NCI-H1092 treated with DMSO at 0.1 percent for 48 hours (cell line): ENCODE data around the gene MAST4.

ENCODE experiments used
- DNase-seq: peaks from one replicate; lab custom pipeline; 2025; lab: John Stamatoyannopoulos, UW

The MAST4 gene

DNA sequence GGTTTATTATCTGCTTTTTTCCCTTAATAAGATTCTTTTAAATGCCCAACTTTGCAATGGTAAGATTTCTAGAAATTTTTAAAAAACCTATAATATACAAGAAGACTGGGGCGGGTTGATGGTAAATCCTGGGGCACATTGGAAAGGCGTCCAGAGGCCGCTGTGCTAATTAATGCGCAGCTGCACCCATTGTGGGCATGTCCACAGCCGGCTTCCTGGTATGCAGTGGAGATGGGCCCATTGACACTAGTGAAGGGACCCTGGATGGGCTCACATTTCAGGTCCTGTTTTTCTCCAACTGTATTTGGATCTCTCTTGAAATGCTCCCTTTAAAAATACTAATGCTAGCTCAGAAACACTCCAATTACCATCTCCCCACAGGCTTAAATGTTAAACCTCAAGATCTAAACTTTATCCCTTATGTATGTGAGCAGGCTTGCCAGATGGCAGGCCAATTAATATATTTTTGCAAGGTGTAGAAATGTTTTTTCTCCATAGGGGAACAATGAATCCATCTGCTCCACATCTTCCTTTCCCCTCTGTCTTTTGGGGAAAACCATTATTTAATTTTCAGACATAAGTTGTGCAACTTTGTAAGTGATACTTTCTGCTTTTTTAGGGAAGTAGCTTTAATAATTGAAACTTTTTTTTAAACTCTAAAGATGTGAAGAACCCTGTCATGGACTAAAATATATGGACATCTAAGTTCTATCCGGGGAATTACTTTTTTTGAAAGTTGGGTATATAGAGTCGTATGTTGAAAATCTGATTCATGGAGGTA, 423.1 kb downstream of the MAST4 start:
- DNase-seq, result no peak

GRCh38 chr5:67020096-67020615, 424.0 kb downstream of the MAST4 start:
- no peak for DNase-seq

GRCh38 chr5:67021031-67021430, 424.8 kb downstream of the MAST4 start:
- no peak for DNase-seq

DNA sequence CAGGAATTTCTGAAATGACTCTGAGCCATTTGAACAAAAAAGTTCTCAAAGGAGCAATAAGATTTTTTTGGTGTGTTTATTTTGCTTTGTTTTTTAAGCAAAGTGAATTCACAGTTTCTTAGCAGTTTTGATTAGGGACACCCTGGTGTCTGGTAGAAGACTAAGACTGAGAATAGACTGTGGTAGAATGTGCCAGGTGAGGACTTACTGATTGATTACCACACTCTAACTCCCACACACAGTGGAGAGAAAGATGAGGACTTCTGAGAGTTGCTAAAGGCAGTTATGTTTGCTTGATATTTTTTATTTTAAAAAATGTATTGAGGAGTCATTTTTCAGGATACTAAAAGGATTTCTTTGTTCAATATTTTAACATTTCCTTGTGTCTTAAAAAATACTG, 425.3 kb downstream of the MAST4 start:
- no peak for DNase-seq

- no peak for DNase-seq
Measured at GRCh38 chr5:67021962-67022361, 425.8 kb downstream of the MAST4 start.

DNA sequence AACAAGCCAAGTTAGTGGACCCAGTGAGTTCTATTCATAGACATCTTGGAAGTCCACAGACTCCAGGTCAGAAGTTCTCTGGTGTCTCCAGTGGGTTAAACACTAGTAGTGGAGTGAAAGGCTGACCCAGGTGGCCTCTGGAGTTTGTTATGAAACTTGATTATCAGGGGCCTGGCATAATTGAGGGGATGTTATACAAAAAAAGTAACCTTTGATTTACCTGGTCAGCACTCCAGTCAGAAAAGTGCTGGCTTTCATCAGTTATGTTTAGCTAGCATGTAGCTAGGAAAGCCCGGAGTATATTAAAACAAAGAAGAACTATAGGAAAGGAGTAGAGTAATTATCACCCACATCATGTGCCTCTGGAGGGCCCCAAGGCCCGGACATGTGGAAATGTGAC, 429.3 kb downstream of the MAST4 start:
- DNase-seq, result no peak

- DNase-seq, result no peak
Measured at GRCh38 chr5:67026278-67026677, 430.1 kb downstream of the MAST4 start.

DNA sequence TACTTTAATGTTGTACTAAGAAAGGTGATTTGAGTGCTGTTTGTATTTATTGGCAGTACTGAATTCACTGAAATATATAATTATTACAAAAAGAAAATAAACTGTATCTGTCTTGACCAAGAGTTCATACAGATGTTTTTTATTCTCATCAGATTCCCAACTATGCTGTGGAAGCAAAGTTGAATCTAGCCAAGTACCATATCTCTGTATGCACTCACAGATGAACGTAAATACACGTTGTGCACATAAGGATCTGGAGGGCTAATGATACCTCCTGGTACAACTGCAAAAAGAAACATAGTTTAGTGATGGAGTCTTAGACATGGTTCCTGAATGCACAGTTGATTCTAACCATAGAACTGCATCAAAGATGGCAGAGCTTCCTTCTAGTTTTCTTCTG, 431.0 kb downstream of the MAST4 start:
- DNase-seq, result no peak

- no peak for DNase-seq
Measured at GRCh38 chr5:67028371-67028770, 432.2 kb downstream of the MAST4 start.

DNA sequence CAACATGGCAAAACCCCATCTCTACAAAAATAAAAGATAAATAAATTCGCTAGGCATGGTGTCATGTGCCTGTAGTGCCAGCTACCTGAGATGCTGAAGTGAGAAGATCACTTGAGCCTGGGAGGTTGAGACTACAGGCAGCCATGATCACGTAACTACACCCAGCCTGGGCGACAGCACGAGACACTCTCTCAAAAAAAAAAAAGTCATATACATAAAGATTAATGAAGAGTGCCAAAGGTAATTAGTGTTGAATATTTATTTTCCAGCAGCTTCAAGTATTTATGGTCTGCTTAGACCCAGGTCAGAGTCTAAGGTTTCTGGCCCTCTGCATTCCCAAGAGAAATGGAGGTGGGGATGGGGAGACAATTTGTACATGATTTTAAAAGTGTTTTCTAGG, 432.7 kb downstream of the MAST4 start:
- DNase-seq, result no peak

- no peak for DNase-seq
Measured at GRCh38 chr5:67029481-67029880, 433.3 kb downstream of the MAST4 start.

GRCh38 chr5:67030289-67031056, 434.3 kb downstream of the MAST4 start:
- no peak for DNase-seq

GRCh38 chr5:67031057-67031443, 434.9 kb downstream of the MAST4 start:
- no peak for DNase-seq

DNA sequence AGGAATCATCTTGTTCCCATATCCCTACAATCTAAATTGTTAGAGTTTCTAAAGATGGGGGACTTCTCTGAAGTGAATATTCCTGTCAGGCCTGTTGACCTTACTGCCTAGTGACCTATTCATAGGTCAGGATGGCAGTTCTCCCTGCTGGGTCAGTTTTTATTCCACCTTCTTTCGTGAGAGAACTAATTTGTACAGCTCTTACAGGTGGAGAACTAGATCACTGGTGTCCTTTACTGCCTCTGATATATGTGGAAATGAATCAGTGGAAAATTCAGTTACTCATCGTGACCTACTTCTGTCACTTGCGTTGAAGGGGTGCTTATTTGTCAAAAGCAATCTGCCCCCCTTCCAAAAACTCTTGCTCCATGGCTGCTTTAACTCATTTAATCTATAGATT, 435.5 kb downstream of the MAST4 start:
- DNase-seq, result no peak

GRCh38 chr5:67032921-67033664, 436.9 kb downstream of the MAST4 start:
- DNase-seq, result no peak

GRCh38 chr5:67033880-67034651, 437.9 kb downstream of the MAST4 start:
- DNase-seq, result no peak

DNA sequence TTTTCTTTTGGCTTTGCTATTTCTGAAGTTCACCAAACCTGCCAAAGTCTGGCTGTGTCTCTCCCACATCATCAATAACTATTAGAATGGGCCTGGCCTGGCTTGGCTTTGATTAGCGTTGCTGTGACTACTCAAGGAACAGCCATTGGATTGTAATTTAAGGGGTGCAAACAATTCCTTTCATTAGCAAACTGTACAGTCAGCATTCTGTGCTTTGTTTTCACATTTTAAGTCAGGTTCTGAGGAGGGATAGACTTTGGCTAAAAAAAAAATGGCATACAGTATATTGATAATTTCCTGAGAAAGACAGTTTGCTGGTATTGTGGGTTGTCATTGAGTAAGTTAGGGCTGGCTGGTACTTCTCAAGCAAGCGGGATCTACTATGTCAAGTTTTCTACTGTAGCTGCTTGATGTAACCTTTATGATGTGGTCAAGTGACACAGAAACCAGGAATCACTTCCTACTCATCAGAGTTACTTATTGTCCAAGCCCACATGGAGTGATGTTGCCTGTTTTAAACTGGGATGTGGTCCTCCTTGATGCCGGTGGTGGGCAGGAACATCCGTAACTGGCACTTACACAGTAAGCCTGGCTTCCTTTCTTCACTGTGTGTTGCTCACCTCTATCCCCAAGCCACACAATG, 439.0 kb downstream of the MAST4 start:
- DNase-seq, result no peak

GRCh38 chr5:67037171-67037570, 441.0 kb downstream of the MAST4 start:
- no peak for DNase-seq

DNA sequence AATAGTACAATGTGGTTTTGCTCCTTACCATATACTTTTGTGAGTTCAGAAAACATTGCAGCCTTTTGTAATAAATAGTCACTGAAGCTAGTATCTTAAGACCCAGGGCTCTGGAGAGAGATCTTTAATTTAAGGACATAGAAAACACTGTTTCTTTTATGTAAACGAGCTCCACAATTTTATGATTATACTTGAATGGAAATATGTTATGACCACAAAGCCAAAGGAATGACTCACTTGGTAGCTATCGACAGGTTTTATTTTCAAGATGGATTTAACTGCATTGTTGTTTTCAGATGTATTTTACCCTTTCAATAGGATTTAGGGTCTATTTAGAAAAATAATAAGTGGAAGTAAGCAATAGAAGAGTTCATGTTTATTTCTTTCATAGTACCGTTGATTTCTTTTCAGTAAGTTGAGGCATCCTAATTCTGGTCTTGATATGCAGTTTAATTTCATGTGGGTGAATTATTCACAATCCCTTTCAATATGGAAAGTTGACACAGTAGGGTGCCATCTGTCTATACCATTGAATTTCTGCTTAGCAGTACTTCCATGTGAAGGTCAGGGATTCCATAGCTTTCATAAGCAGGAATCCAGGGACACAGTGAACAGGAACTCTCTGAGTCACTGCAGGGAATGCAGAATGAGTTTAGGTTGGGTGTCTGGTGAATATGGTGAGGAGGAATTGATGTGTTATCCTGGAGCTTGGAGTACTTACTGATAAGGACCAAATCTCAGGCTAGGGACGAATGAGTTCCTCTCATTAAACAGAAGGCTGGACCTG, 442.8 kb downstream of the MAST4 start:
- DNase-seq, result no peak

- no peak for DNase-seq
Measured at GRCh38 chr5:67042176-67043003, 446.2 kb downstream of the MAST4 start.
